Left lung (tissue), 10 donors: Measurements from ENCODE around the gene EML6. TPM values are rescaled to one million over a fixed set of nuclear protein-coding genes. Genes with fewer than 3 reads are reported as not detected.

ENCODE experiments used
- ATAC-seq: fragments of 200-7000 bp; cut with Tn5 transposase; one replicate; pipeline ENCODE4 v1.9.1; 2020; ENCODE audit warnings: moderate library complexity
- DNase-seq, 4 donors: peaks; one replicate each; pipeline ENCODE4 v3.0.0-alpha.2; 2013 to 2020
- H3K27ac ChIP-seq, 2 donors: fragments of 200-600 bp; sonication (generic) in 1 of 2; one replicate each; pipeline versions ENCODE4 v1.5.0 to v1.8.0; 2020 to 2021
- H3K27me3 ChIP-seq, 2 donors: fragments of 200-600 bp; sonication (generic) in 1 of 2; one replicate each; pipeline versions ENCODE4 v1.5.0 to v1.8.0; 2020 to 2021
- H3K36me3 ChIP-seq, 2 donors: fragments of 200-600 bp; sonication (generic) in 1 of 2; one replicate each; pipeline versions ENCODE4 v1.5.0 to v1.8.0; 2020 to 2021
- H3K4me1 ChIP-seq, 2 donors: fragments of 200-600 bp; one replicate each; pipeline ENCODE4 v1.8.0; 2021
- H3K4me3 ChIP-seq, 2 donors: fragments of 200-600 bp; sonication (generic) in 1 of 2; one replicate each; pipeline versions ENCODE4 v1.5.0 to v1.8.0; 2020 to 2021; ENCODE audit warnings: mild to moderate bottlenecking in 1 of 2
- H3K9me3 ChIP-seq, 2 donors: fragments of 200-600 bp; sonication (generic) in 1 of 2; one replicate each; pipeline versions ENCODE4 v1.5.0 to v1.8.0; 2020 to 2021
- CTCF ChIP-seq, 2 donors: fragments of 200-600 bp; sonication (generic) in 1 of 2; IDR thresholded peaks; one replicate each; pipeline versions ENCODE4 v1.5.0 to v1.8.0; 2021; ENCODE audit warnings: antibody characterized with exemption in 2 of 2
- intact Hi-C, 2 donors: fragments of 100-400 bp; cut with DNase I; formaldehyde crosslinking; loops; one replicate each; pipeline versions ENCODE4 v1.11.2 to v1.14.2; 2022
- polyA plus RNA-seq, 6 donors: library from polyadenylated mRNA; unstranded; fragments of 120-200 nt; gene quantifications; one replicate each; pipeline ENCODE4 v1.2.1, GENCODE V29; 2013; ENCODE audit not compliant: insufficient read length in 6 of 6
- total RNA-seq, 2 donors: library from RNA; stranded (reverse); fragmentation: NEBNext Ultra II Directional; extraction: Animal tissue kit (Norgen Biotek cat#: 25700); gene quantifications; one replicate each; pipeline ENCODE4 v1.2.1, GENCODE V29; 2021
- donor health status: DM: no; HTN: yes; CAD: no.
- donor health status: DM: no; HTN: no; CAD: no.

Gene EML6
- total and polyA plus RNA-seq, 8 donors: 0.73 to 2.2 (median 1.3) TPM

- H3K27ac ChIP-seq: no peak overlapping the region
- ATAC-seq: no peak
Measured at GRCh38 chr2:54741250-54741649, 17.8 kb downstream of the EML6 start.

GRCh38 chr2:54750040-54750439 lies 26.6 kb downstream of the EML6 start:
- Histone ChIP-seq H3K9me3 (no peaks in the 10 kb centered on the region), H3K27me3 (no peaks in the 10 kb centered on the region), H3K36me3 (no peaks in the 10 kb centered on the region), H3K27ac (no peak overlapping the region), H3K4me3 (no peak overlapping the region), H3K4me1 (no peaks in the 10 kb centered on the region)
- intact Hi-C loops: no loop called here
- DNase-seq (no peak), ATAC-seq (no peak)
- no peak for TF ChIP-seq CTCF (IDR thresholded peaks at IDR 0.05)

More at GRCh38 chr2:54741250-54741649, 17.8 kb downstream of the EML6 start:
- no peaks in the 10 kb centered on the region for H3K4me1 ChIP-seq
- intact Hi-C loops: no loop called here
- DNase-seq: no peak
- no peak overlapping the region for H3K4me3 ChIP-seq
- H3K27me3 ChIP-seq: no peaks in the 10 kb centered on the region
- H3K36me3 ChIP-seq: no peaks in the 10 kb centered on the region
- TF ChIP-seq CTCF (IDR thresholded peaks at IDR 0.05): no peak
- no peaks in the 10 kb centered on the region for H3K9me3 ChIP-seq

- H3K4me1 ChIP-seq: no peaks in the 10 kb centered on the region
- DNase-seq: no peak
- no peak for TF ChIP-seq CTCF (IDR thresholded peaks at IDR 0.05)
- no peak for ATAC-seq
- H3K27me3 ChIP-seq: no peaks in the 10 kb centered on the region
- no peaks in the 10 kb centered on the region for H3K9me3 ChIP-seq
- intact Hi-C loops: no loop called here
- no peak overlapping the region for H3K27ac ChIP-seq
- H3K4me3 ChIP-seq: no peak overlapping the region
- no peaks in the 10 kb centered on the region for H3K36me3 ChIP-seq
Measured at GRCh38 chr2:54752439-54752838, 29.0 kb downstream of the EML6 start.

GRCh38 chr2:54755641-54756326 lies 32.3 kb downstream of the EML6 start:
- intact Hi-C loops: no loop called here
- Histone ChIP-seq H3K27me3 (no peaks in the 10 kb centered on the region), H3K4me1 (no peaks in the 10 kb centered on the region), H3K4me3 (no peak overlapping the region), H3K36me3 (no peaks in the 10 kb centered on the region), H3K27ac (no peak overlapping the region), H3K9me3 (no peaks in the 10 kb centered on the region)
- no peak for TF ChIP-seq CTCF (IDR thresholded peaks at IDR 0.05)
- no peak for DNase-seq
- ATAC-seq: no peak

- no peak for TF ChIP-seq CTCF (IDR thresholded peaks at IDR 0.05)
- ATAC-seq: no peak
- Histone ChIP-seq H3K27ac (no peak overlapping the region), H3K27me3 (no peaks in the 10 kb centered on the region), H3K36me3 (no peaks in the 10 kb centered on the region), H3K9me3 (no peaks in the 10 kb centered on the region), H3K4me3 (no peak overlapping the region), H3K4me1 (no peaks in the 10 kb centered on the region)
- intact Hi-C loops: no loop called here
- DNase-seq: no peak
Measured at GRCh38 chr2:54757500-54757899, 34.0 kb downstream of the EML6 start.
